Measurements from ENCODE around the gene DYSF. TPM values are rescaled to one million over a fixed set of nuclear protein-coding genes. Genes with fewer than 3 reads are reported as not detected.

Gene DYSF
- total RNA-seq, 1 experiment from 2014 or later: 0.50 TPM

GRCh38 chr2:71716697-71717624 is 263.6 kb downstream of the DYSF start:
- DNase-seq (ENCODE audit: low read depth, low spot score): no peak
- in situ Hi-C loops (cut with HindIII; ENCODE audit: low pct_unique_long_range_greater_than_20kb, low sequenced_read_pairs): no loop called here

- in situ Hi-C loops (cut with HindIII; ENCODE audit: low pct_unique_long_range_greater_than_20kb, low sequenced_read_pairs): no loop called here
- no peak for DNase-seq (ENCODE audit: low read depth, low spot score)
Observed at GRCh38 chr2:71718686-71719085, 265.3 kb downstream of the DYSF start.

- in situ Hi-C loops (cut with HindIII; ENCODE audit: low pct_unique_long_range_greater_than_20kb, low sequenced_read_pairs): no loop called here
Observed at GRCh38 chr2:71719520-71720282, 266.3 kb downstream of the DYSF start.

GRCh38 chr2:71720283-71720560 is 266.9 kb downstream of the DYSF start:
- DNase-seq (ENCODE audit: low read depth, low spot score): no peak
- in situ Hi-C loops (cut with HindIII; ENCODE audit: low pct_unique_long_range_greater_than_20kb, low sequenced_read_pairs): no loop called here

More at GRCh38 chr2:71719520-71720282, 266.3 kb downstream of the DYSF start:
- DNase-seq (ENCODE audit: low read depth, low spot score): no peak

- in situ Hi-C loops (cut with HindIII; ENCODE audit: low pct_unique_long_range_greater_than_20kb, low sequenced_read_pairs): no loop called here
- no peak for DNase-seq (ENCODE audit: low read depth, low spot score)
Observed at GRCh38 chr2:71720596-71721361, 267.4 kb downstream of the DYSF start.

GRCh38 chr2:71721362-71721665 is 268.0 kb downstream of the DYSF start:
- in situ Hi-C loops (cut with HindIII; ENCODE audit: low pct_unique_long_range_greater_than_20kb, low sequenced_read_pairs): no loop called here
- DNase-seq (ENCODE audit: low read depth, low spot score): no peak

- in situ Hi-C loops (cut with HindIII; ENCODE audit: low pct_unique_long_range_greater_than_20kb, low sequenced_read_pairs): no loop called here
- DNase-seq (ENCODE audit: low read depth, low spot score): no peak
Observed at GRCh38 chr2:71721669-71722068, 268.3 kb downstream of the DYSF start.

GRCh38 chr2:71722286-71722685 is 268.9 kb downstream of the DYSF start:
- in situ Hi-C loops (cut with HindIII; ENCODE audit: low pct_unique_long_range_greater_than_20kb, low sequenced_read_pairs): no loop called here
- no peak for DNase-seq (ENCODE audit: low read depth, low spot score)

GRCh38 chr2:71724793-71725192 is 271.4 kb downstream of the DYSF start:
- no peak for DNase-seq (ENCODE audit: low read depth, low spot score)
- in situ Hi-C loops (cut with HindIII; ENCODE audit: low pct_unique_long_range_greater_than_20kb, low sequenced_read_pairs): no loop called here

- DNase-seq (ENCODE audit: low read depth, low spot score): no peak
- in situ Hi-C loops (cut with HindIII; ENCODE audit: low pct_unique_long_range_greater_than_20kb, low sequenced_read_pairs): no loop called here
Observed at GRCh38 chr2:71725836-71726235, 272.5 kb downstream of the DYSF start.

GRCh38 chr2:71727562-71727961 is 274.2 kb downstream of the DYSF start:
- in situ Hi-C loops (cut with HindIII; ENCODE audit: low pct_unique_long_range_greater_than_20kb, low sequenced_read_pairs): no loop called here
- no peak for DNase-seq (ENCODE audit: low read depth, low spot score)

- no peak for DNase-seq (ENCODE audit: low read depth, low spot score)
- in situ Hi-C loops (cut with HindIII; ENCODE audit: low pct_unique_long_range_greater_than_20kb, low sequenced_read_pairs): no loop called here
Observed at GRCh38 chr2:71728036-71728435, 274.7 kb downstream of the DYSF start.

- no peak for DNase-seq (ENCODE audit: low read depth, low spot score)
- in situ Hi-C loops (cut with HindIII; ENCODE audit: low pct_unique_long_range_greater_than_20kb, low sequenced_read_pairs): no loop called here
Observed at GRCh38 chr2:71730785-71731383, 277.5 kb downstream of the DYSF start.

GRCh38 chr2:71734620-71735019 is 281.3 kb downstream of the DYSF start:
- in situ Hi-C loops (cut with HindIII; ENCODE audit: low pct_unique_long_range_greater_than_20kb, low sequenced_read_pairs): no loop called here
- no peak for DNase-seq (ENCODE audit: low read depth, low spot score)

- in situ Hi-C loops (cut with HindIII; ENCODE audit: low pct_unique_long_range_greater_than_20kb, low sequenced_read_pairs): no loop called here
Observed at GRCh38 chr2:71735676-71736075, 282.3 kb downstream of the DYSF start.

More at GRCh38 chr2:71735676-71736075, 282.3 kb downstream of the DYSF start:
- no peak for DNase-seq (ENCODE audit: low read depth, low spot score)

Measured in SK-MEL-5 (cell line).